ENCODE data around the gene MAST4.

MAST4 gene

DNA sequence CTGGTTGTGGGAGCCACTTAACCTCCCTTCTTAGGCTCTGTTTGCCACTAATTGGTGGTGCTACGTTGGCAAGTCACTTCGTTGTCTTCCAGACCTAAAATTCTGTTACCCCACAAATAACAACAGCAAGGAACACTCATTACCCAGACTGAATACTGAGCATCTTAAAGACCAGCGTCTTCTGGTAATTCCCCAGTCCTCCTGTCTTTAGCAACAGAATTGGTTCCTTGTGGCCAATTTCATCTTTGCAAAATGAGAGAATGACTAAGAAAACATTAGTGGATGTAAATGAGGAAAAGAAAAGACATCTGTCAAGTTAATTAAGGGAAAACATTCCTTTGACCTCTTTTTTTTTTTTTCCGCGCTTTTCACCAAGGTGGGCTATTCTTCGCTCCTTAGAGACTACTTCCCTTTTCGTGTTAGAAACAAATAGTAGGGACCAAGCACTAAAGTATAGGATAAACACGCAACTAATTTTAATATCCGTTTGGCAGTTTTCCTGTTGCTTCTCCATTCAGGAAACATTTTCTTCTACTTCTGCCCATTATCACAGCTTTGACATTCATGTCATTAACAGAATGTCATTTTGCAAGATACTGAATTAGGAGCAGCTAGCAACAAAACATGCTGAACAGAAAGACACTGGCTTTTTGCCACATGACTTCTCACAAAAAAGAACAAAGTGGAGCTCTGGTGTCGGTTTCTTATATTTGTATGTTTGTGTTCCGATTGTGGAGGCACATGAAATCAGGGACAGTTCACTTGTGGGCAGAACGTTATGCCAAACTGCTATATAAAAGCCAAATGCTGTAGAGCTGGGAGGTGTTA, 446.2 kb downstream of the MAST4 start:
- no peak for DNase-seq (ENCODE audit: low read depth in 2 of 2)

DNA sequence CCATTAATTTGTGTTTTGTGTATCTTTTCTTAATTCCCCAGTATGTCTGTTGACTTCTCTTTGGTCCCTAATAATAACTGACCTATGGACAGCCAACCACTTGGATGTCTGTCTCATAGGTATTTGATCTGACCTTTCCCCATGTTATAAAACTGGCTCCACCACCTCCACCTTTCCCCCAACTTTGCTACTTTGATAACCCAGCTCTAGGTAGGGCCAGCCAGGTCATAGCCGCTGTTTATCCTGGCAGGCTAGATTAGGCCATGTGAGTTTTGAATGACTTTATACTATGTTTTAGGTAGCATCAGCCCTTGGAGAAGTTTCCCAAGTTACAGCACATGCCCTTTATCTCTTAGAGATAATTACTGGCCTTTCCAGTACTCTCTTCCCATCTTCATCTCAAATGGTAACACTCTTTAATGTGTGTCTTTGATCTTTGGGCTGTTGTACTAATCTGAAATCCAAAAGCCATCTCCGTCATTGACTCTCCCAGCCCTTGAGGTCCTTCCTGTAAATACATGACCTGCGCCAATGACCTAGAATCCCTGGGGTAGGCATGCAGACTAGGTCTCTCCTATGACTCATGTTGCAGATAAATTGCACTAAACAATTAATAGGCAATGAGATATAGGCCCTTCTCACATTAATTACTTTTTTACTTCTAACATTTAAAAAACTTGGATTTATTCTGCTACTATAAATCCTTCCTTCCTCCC, 447.8 kb downstream of the MAST4 start:
- DNase-seq (ENCODE audit: low read depth in 2 of 2) = no peak

DNA sequence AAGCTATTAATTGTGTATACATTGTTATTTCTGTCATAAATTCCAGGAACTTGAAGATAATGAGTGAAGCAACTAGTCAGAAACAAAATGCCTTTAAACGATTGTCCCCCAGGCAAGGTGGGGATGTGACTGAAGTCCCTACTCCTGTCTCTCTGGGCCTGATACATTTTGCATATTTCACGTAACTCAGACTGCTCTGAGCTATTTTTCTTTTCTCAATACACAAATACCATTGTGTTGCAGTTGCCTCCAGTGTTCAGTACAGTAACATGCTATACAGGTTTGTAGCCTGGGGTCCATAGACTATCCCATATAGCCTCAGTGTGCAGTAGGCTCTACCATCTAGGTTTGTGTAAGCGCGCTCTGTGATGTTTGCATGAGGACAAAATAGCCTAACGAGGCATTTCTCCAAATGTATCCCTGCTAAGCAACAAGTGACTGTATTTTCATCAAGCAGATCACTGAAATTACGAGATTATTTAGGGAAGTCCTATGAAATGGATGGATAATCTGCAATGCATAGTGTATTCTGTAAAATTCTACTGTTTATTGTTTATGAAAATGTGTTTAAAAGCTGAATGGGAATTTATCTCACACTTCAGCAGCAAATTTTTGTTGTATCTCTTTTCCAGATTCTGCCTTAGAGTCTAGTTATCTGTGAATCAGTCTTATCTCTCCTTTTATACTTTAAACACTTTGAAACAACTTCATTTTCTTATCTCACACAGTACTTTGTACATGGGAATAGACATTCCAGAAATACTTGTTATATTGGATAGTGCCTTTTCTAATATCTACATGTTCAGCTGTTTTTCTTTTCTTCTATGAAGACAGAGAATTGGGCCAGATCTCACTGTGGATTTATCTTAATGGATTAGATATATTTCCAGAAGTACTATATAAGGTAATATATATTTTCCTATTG, 449.9 kb downstream of the MAST4 start:
- no peak for DNase-seq (ENCODE audit: low read depth in 2 of 2)

DNA sequence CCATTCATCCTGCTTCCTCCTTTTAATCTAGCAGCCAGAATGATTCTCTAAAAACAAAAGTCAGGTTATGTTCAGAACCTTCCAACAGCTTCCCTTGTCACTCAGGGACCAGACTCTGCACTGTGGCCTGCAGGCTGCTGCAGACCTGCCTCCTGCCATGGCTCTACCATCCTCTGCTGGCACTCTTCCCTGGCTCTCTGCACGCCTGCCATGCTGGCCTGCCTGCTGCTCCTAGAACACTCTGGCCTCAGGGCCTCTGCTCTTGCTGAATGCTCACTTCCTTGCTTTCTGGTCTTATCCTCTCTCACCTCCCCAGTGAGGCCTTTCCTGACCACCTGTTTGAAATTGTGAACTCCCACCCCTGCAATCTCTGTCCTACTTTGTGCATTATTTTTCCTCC, 451.0 kb downstream of the MAST4 start:
- DNase-seq (ENCODE audit: low read depth in 2 of 2) = no peak

DNA sequence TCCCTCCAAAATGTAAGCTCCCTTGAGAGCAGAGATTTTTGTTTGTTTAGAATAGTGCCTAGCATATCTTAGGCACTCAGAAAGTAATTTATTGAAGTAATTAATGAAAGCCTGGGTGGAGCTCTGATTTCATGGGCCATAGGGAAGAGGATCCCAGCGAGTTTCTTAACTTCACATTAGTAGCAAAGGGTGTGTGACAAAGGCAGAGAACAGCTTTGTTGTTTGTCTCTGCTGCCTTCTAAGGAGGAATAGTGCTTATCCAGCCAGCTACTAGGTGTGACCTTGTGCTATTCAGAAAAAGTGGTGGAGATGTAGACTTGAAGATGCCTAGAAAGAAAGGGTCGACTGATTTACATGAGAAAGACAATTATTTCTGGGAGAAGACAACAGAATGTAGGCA, 451.4 kb downstream of the MAST4 start:
- DNase-seq (ENCODE audit: low read depth in 2 of 2) = no peak

- DNase-seq (ENCODE audit: low read depth in 2 of 2) = no peak
Measured at GRCh38 chr5:67050125-67050524, 453.9 kb downstream of the MAST4 start.

DNA sequence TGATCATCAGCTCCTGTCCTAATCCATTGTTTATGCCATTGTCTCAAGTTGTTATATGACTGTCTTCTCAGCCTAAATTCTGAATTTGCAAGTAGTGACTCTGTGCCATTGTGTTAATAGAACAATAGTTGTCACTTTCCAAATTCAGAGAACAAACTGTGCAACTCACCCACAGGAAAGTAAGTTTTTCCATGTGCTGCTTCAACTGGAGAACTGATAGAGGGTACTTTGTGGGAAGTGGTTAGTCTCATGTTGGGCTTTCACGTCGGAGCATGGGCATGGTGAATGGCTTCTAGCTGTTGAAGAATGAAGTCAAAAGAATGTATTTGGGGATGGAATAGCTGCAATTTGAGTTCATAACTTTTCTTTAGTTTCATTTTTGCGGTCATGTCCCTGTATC, 454.4 kb downstream of the MAST4 start:
- DNase-seq (ENCODE audit: low read depth in 2 of 2) = no peak

GRCh38 chr5:67051164-67051563, 455.0 kb downstream of the MAST4 start:
- DNase-seq (ENCODE audit: low read depth in 2 of 2) = no peak

DNA sequence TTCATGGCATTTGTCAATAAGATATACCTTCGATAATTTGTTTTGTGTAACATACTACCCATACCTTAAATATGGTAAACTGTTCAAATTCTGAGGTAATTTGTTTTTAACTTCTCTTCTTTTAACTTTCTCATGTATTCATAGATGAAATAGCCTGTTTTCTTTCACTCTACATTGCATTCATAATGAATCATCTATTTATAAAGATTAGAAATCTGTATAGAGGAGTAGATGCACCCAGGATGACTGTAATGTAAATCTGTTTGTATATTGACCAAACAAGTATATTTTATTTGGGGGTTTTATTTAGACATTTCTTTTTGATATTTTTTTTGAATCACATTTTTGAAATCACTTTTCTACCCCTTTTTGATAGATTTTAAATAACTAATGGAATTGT, 455.8 kb downstream of the MAST4 start:
- no peak for DNase-seq (ENCODE audit: low read depth in 2 of 2)

GRCh38 chr5:67053229-67053628, 457.0 kb downstream of the MAST4 start:
- no peak for DNase-seq (ENCODE audit: low read depth in 2 of 2)

DNA sequence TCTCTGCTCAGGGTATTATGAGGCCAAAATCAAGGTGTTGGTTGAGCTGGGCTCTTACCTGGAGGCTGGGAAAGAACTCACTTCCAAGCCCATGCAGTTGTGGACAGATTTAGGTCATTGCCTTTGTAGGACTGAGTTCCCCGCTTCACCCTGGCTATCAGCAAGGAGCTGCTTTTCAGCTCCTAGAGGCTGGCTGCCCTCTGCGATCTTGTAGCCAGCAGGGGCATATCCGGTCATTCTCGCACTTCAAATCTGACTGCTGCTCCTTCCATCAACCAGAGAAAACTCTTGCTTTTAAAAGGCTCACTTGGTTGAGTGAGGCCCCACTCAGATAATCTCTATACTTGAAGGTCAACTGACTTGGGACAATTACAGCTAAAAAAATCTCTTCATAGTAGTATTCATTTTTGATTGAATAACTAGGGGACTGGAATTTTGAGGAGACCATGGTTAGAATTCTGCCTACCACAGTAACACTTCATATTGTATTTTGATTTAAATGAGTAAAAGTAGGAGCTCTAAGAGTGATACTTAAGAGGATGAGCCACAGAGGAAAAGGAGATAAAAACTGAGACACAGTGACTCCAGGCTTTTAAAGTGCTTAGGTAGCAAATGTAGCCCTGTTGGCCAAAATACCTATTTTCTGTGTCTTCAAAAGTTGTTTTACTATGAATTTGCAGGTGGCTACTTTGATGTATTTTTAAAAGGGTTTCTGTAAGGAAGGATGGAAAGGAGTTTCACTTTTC, 463.0 kb downstream of the MAST4 start:
- no peak for DNase-seq (ENCODE audit: low read depth in 2 of 2)

DNA sequence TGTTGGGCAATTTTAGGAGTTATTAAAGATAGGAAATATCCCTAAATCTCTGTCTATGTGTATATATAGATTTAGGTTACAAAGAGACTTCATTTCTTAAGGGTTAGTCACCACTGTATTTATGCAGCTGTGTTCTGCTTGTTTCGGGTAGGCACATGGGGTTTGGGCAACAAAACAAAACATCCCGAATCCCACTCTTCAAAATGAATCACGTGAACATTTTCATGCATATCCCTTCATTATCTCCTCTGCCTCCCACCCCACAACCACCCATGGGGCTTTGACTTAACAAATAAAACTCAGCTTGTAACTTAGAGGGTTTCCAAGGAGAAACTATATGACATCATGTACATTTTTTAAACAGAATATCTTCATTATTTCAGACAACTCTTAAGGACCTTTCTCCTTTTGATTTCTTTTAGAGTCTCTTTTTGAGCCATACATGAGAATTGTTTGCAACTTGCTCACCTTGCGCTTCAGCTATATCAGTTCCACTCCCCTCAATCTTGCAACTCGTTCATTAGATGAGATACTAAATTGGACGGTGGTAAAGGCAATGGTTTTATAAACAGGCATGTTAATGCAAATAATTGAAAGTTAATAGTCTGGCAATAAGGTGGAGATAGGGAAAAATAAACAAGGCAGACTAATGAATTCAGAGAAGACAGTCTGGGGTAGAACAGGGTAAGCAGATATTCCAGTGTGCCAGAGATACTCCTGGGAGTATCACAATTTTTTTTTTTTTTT, 463.7 kb downstream of the MAST4 start:
- DNase-seq (ENCODE audit: low read depth in 2 of 2) = no peak

- no peak for DNase-seq (ENCODE audit: low read depth in 2 of 2)
Measured at GRCh38 chr5:67061511-67061910, 465.3 kb downstream of the MAST4 start.

- DNase-seq (ENCODE audit: low read depth in 2 of 2) = no peak
Measured at GRCh38 chr5:67063055-67063454, 466.9 kb downstream of the MAST4 start.

GRCh38 chr5:67063791-67064190, 467.6 kb downstream of the MAST4 start:
- no peak for DNase-seq (ENCODE audit: low read depth in 2 of 2)

- peak; percentile 8 to 25 for DNase-seq (ENCODE audit: low read depth in 2 of 2)
Measured at GRCh38 chr5:67065237-67065636, 469.0 kb downstream of the MAST4 start.

GRCh38 chr5:67065696-67066095, 469.5 kb downstream of the MAST4 start:
- no peak for DNase-seq (ENCODE audit: low read depth in 2 of 2)

- DNase-seq (ENCODE audit: low read depth in 2 of 2) = no peak
Measured at GRCh38 chr5:67066815-67067214, 470.6 kb downstream of the MAST4 start.

DNA sequence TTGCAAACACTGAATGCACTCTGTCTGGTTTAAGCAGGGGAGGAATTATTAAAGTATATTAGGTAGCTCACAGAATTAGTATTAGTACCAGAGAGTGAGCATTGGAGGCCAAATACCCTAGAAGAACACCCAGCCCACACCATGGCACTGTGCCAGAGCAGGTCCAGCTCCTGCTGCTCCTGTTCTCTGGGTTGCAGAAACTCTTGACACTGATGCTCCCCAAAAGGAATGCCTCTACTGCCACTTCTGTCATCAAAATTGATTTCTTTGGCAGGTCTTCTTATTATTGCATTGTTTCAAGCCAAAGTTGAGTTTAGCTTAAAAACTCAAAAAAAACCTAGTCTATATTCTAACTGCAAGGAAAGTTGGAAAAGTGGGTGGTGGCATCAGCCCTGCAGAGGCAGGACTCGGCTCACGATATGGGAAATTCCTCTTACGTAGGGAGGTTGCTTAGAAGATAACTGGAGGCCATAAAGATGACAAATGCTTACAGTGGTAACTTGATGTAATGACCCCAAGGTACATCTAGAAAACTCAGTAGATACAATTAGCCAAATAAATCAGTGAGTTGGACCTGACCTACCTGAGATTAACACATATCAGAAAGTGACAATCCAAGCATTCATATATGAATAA, 477.0 kb downstream of the MAST4 start:
- DNase-seq (ENCODE audit: low read depth in 2 of 2) = no peak

- no peak for DNase-seq (ENCODE audit: low read depth in 2 of 2)
Measured at GRCh38 chr5:67077296-67077695, 481.1 kb downstream of the MAST4 start.
